Neuronal stem cell (in vitro differentiated cells): Measurements from ENCODE around the gene IGSF10.

ENCODE experiments used
- DNase-seq: peaks from one replicate; pipeline ENCODE4 v3.0.0-alpha.2; 2013; ENCODE audit warnings: low spot score
- H2AFZ ChIP-seq: one replicate; pipeline ENCODE4 v1.6.1; 2013; ENCODE audit warnings: mild to moderate bottlenecking, low read length, inconsistent platforms
- H2AK5ac ChIP-seq: 2 replicates; pipeline ENCODE4 v1.6.1; 2013; ENCODE audit warnings: low read depth, mild to moderate bottlenecking, inconsistent platforms, low read length, moderate library complexity, mixed read lengths
- H2BK120ac ChIP-seq: 2 replicates; pipeline ENCODE4 v1.6.1; 2013; ENCODE audit warnings: low read depth, mild to moderate bottlenecking, inconsistent platforms, low read length, moderate library complexity, mixed read lengths
- H2BK12ac ChIP-seq: one replicate; pipeline ENCODE4 v1.6.1; 2013; ENCODE audit warnings: low read length, inconsistent platforms
- H2BK15ac ChIP-seq: 2 replicates; pipeline ENCODE4 v1.6.1; 2013; ENCODE audit warnings: mild to moderate bottlenecking, low read length, inconsistent platforms, mixed read lengths
- H2BK5ac ChIP-seq: one replicate; pipeline ENCODE4 v1.6.1; 2013; ENCODE audit warnings: inconsistent platforms, mild to moderate bottlenecking, low read length, moderate library complexity
- H3K14ac ChIP-seq: one replicate; pipeline ENCODE4 v1.6.1; 2013; ENCODE audit warnings: low read length, inconsistent platforms
- H3K18ac ChIP-seq: 2 replicates; pipeline ENCODE4 v1.6.1; 2013; ENCODE audit warnings: low read length, inconsistent platforms
- H3K23ac ChIP-seq: 2 replicates; pipeline ENCODE4 v1.6.1; 2013; ENCODE audit warnings: low read depth, mild to moderate bottlenecking, mixed read lengths, low read length, inconsistent platforms; ENCODE audit not compliant: poor library complexity
- H3K27ac ChIP-seq: replicated peaks from 3 replicates; pipeline ENCODE4 v1.5.1; 2013; ENCODE audit warnings: low read length, inconsistent platforms
- H3K27me3 ChIP-seq, 3 experiments: 2 replicates each; pipeline ENCODE4 v1.6.1; 2013; ENCODE audit warnings: low read length in 3 of 3, mild to moderate bottlenecking in 2 of 3, inconsistent platforms in 1 of 3, low read depth in 1 of 3, mixed read lengths in 1 of 3, moderate library complexity in 1 of 3; ENCODE audit not compliant: control insufficient read depth in 3 of 3, insufficient read depth in 3 of 3
- H3K36me3 ChIP-seq, 2 donors: replicated peaks in 1 of 2; 2 replicates each; pipeline ENCODE4 v1.6.1; 2013; ENCODE audit warnings: low read length in 2 of 2; ENCODE audit not compliant: control insufficient read depth in 2 of 2, insufficient read depth in 2 of 2
- H3K4ac ChIP-seq: 2 replicates; pipeline ENCODE4 v1.6.1; 2013; ENCODE audit warnings: inconsistent platforms, mild to moderate bottlenecking, low read length, moderate library complexity
- H3K4me1 ChIP-seq, 2 donors: 1 replicate in 1 of 2; 2 replicates in 1 of 2; pipeline ENCODE4 v1.6.1; 2013; ENCODE audit warnings: low read length in 2 of 2, low read depth in 1 of 2; ENCODE audit not compliant: control insufficient read depth in 2 of 2, insufficient read depth in 1 of 2
- H3K4me2 ChIP-seq: one replicate; pipeline ENCODE4 v1.6.1; 2013; ENCODE audit warnings: mild to moderate bottlenecking, low read length, inconsistent platforms; ENCODE audit not compliant: insufficient read depth, poor library complexity, severe bottlenecking
- H3K4me3 ChIP-seq, 2 donors: 2 replicates each; pipeline ENCODE4 v1.5.1; 2013; ENCODE audit warnings: low read length in 2 of 2, mild to moderate bottlenecking in 2 of 2, inconsistent platforms in 1 of 2, moderate library complexity in 1 of 2
- H3K79me1 ChIP-seq: one replicate; pipeline ENCODE4 v1.6.1; 2013; ENCODE audit warnings: low read depth, mild to moderate bottlenecking, inconsistent platforms, low read length, moderate library complexity
- H3K9ac ChIP-seq: one replicate; pipeline ENCODE4 v1.6.1; 2013; ENCODE audit warnings: mild to moderate bottlenecking, low read depth, low read length, inconsistent platforms; ENCODE audit not compliant: poor library complexity
- H3K9me3 ChIP-seq, 2 donors: replicated peaks in 1 of 2; 2 replicates each; pipeline versions ENCODE3 to v1.6.1; 2013; ENCODE audit warnings: low read length in 2 of 2, mild to moderate bottlenecking in 2 of 2, inconsistent platforms in 1 of 2, low read depth in 1 of 2, mixed read lengths in 1 of 2, moderate library complexity in 1 of 2; ENCODE audit not compliant: control insufficient read depth in 2 of 2, insufficient read depth in 1 of 2
- H4K8ac ChIP-seq: one replicate; pipeline ENCODE4 v1.6.1; 2013; ENCODE audit warnings: low read depth, mild to moderate bottlenecking, inconsistent platforms, low read length, moderate library complexity
- H4K91ac ChIP-seq: one replicate; pipeline ENCODE4 v1.6.1; 2013; ENCODE audit warnings: low read length, low read depth, mild to moderate bottlenecking, inconsistent platforms; ENCODE audit not compliant: poor library complexity
- WGBS, 2 donors: extraction: QIAGEN DNeasy Blood & Tissue Kit; methylation state at CpG; one replicate each; pipeline ENCODE4 v1.1.7; 2013; ENCODE audit warnings: missing lambda C conversion rate in 2 of 2, mixed read lengths in 1 of 2; ENCODE audit not compliant: insufficient read length in 2 of 2, insufficient replicate concordance in 1 of 2; ENCODE audit errors: extremely low coverage in 2 of 2; 5-methylcytosine and 5-hydroxymethylcytosine counted together

IGSF10 gene

DNA sequence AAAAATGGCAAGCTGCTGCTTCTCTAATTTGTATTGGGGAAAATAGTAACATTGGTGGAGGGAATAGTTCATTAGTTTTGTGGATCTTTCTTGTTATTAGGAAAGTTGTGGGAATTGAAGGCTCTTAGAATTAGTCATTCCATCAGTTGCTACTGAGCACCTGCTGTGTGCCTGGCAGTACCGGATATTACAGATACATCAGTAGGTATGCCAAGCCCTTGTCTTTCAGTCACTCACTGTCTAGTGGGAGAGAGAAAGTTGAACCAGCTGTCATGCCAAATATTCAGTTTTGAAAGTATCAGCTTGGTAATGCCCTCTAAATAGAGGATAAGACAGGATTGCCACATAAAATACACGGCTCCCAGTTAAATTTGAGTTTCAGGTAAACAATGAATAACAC, 32.5 kb downstream of the IGSF10 start:
- Histone ChIP-seq H3K18ac (no peak overlapping the region), H2BK120ac (no peak overlapping the region), H2BK5ac (no peak overlapping the region), H3K4me1 (peaks cover 2% of the 10 kb centered on the region in 2 donors), H3K9me3 (no peaks in the 10 kb centered on the region), H3K4me3 (no peak overlapping the region), H3K4ac (no peak overlapping the region), H3K27ac (no peak overlapping the region), H3K79me1 (no peaks in the 10 kb centered on the region), H2BK12ac (no peak overlapping the region), H3K14ac (no peak overlapping the region), H3K9ac (no peak overlapping the region), H2AK5ac (no peak overlapping the region), H4K8ac (no peak overlapping the region), H3K27me3 (no peaks in the 10 kb centered on the region), H3K4me2 (no peak overlapping the region), H2BK15ac (no peak overlapping the region), H3K23ac (no peak overlapping the region), H4K91ac (no peak overlapping the region), H3K36me3 (peaks cover 0 to 6% of the 10 kb centered on the region in 2 donors), H2AFZ (no peak overlapping the region)
- no peak for DNase-seq
- no CpG with 5 or more reads among the region's 2 CpGs for WGBS, 2 donors

DNA sequence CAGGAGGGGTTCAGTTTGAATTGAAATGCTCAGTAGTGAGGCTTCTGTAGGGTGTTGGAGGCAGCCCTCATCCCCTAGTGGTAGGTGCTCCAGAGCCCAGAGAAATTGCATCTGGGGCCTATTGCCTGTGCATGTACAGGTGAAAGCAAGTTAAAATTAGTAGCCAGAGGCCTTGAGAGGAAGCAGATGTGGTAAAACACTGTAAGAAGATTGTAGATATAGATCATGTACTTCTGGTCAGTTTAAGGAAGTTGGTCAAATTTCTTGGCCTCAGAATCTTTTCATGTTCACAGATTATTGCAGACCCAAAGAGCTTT, 34.6 kb downstream of the IGSF10 start:
- Histone ChIP-seq H3K9ac (no peak overlapping the region), H2AK5ac (no peak overlapping the region), H2BK12ac (no peak overlapping the region), H2BK120ac (no peak overlapping the region), H2AFZ (no peak overlapping the region), H4K8ac (no peak overlapping the region), H3K27ac (no peak overlapping the region), H2BK15ac (no peak overlapping the region), H3K9me3 (no peaks in the 10 kb centered on the region), H3K18ac (no peak overlapping the region), H3K79me1 (no peaks in the 10 kb centered on the region), H3K4me3 (no peak overlapping the region), H3K36me3 (peaks cover 0 to 7% of the 10 kb centered on the region in 2 donors), H3K23ac (no peak overlapping the region), H3K27me3 (no peaks in the 10 kb centered on the region), H2BK5ac (no peak overlapping the region), H3K4ac (no peak overlapping the region), H3K14ac (no peak overlapping the region), H4K91ac (no peak overlapping the region), H3K4me1 (peaks cover 0 to 2% of the 10 kb centered on the region in 2 donors), H3K4me2 (no peak overlapping the region)
- DNase-seq: no peak

DNA sequence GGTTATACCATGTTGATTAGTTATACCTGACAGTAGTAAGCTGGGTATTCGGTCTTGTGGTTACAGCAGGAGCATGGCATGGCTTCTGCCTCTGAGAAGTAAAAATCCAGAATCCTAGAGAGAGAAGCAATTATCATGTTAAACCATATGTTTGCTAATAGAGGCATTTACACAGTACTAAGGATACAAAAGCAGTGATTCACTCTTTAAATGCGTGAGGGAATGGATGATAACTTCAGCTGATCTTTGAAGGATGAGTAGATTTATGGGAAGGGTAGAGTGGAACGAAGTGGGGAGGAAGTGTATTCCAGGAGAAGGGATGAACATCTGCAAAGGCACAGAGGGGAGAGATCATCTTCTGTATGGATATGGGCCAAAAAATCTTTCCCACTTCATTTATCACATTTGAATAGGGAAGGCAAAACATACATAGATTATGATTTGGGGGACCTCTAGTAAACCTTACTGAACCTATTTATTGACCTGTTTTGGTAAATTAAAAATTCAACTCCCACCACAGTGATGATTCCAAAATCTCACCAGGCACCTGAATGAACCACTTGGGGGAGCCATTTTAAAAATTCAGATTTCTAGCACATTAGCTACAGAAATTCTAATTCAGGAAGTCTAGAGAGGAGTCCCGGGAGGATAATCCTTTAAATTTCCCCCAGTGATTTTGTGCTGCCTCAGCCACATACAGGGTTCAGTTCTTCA, 35.1 kb downstream of the IGSF10 start:
- WGBS, 2 donors: 100% methylated on average over 1 of the region's 4 CpGs; no CpG with 5 or more reads in 1 of the 2 donors
- Histone ChIP-seq H3K9ac (no peak overlapping the region), H3K23ac (no peak overlapping the region), H3K79me1 (no peaks in the 10 kb centered on the region), H2BK120ac (no peak overlapping the region), H3K14ac (no peak overlapping the region), H3K27me3 (no peaks in the 10 kb centered on the region), H3K4ac (no peak overlapping the region), H4K91ac (no peak overlapping the region), H4K8ac (no peak overlapping the region), H3K4me3 (no peak overlapping the region), H3K18ac (no peak overlapping the region), H3K9me3 (no peaks in the 10 kb centered on the region), H2BK12ac (no peak overlapping the region), H3K27ac (no peak overlapping the region), H2BK5ac (no peak overlapping the region), H2AFZ (no peak overlapping the region), H3K36me3 (peaks cover 0 to 7% of the 10 kb centered on the region in 2 donors), H3K4me1 (peaks cover 0 to 2% of the 10 kb centered on the region in 2 donors), H2AK5ac (no peak overlapping the region), H3K4me2 (no peak overlapping the region), H2BK15ac (no peak overlapping the region)
- DNase-seq: no peak

DNA sequence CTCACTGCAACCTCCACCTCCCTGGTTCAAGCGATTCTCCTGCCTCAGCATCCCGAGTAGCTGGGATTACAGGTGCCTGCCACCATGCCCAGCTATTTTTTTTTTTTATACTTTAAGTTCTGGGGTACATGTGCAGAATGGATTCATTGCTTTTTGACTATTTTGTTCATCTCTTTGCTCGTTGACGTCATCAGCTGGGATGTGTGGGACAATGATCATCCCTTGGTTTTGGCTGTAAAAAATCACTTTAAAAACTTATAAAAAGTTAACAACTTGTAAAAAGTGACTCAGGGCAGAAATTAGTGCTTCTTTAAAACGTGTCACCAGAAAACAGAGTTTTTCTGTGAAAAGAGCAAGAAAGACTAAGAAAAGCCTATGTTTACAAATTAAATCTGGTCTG, 37.8 kb downstream of the IGSF10 start:
- Histone ChIP-seq H4K8ac (no peak overlapping the region), H3K79me1 (no peaks in the 10 kb centered on the region), H3K14ac (no peak overlapping the region), H3K4me3 (no peak overlapping the region), H4K91ac (no peak overlapping the region), H3K4ac (no peak overlapping the region), H2AK5ac (no peak overlapping the region), H2BK120ac (no peak overlapping the region), H3K4me1 (peaks cover 0 to 2% of the 10 kb centered on the region in 2 donors), H2BK12ac (no peak overlapping the region), H3K36me3 (peaks cover 0 to 3% of the 10 kb centered on the region in 2 donors), H3K18ac (no peak overlapping the region), H3K9ac (no peak overlapping the region), H2BK5ac (no peak overlapping the region), H3K27me3 (no peaks in the 10 kb centered on the region), H3K23ac (no peak overlapping the region), H2BK15ac (no peak overlapping the region), H3K9me3 (no peaks in the 10 kb centered on the region), H3K4me2 (no peak overlapping the region), H3K27ac (no peak overlapping the region), H2AFZ (no peak overlapping the region)
- no peak for DNase-seq
- WGBS, 2 donors: no CpG with 5 or more reads among the region's 5 CpGs
